ENCODE results near the gene BNIP1. TPM values are rescaled to one million over a fixed set of nuclear protein-coding genes. Genes with fewer than 3 reads are reported as not detected.
"Not testable (repeated sequence)": the region's sequence is repeated elsewhere in the genome, so short reads cannot be mapped to it uniquely, and the experiment has no call there.

The BNIP1 gene
- polyA plus RNA-seq: 10 to 100 TPM; 10.2 to 12.3 (median 12.1) TPM

GRCh38 chr5:173144200-173145176 is at the start of gene BNIP1:
Gene BNIP1 (plus strand): TSS chr5:173144531. CDS start chr5:173144546, 15 bp downstream.
- peak within 1 kb of the TSS; percentile 38 for H3K27ac ChIP-seq (ENCODE audit: low read depth, low read length)
- 1 to 2% (median 1%) methylated on average over 48 of the region's 48 CpGs for WGBS, 3 donors

DNA sequence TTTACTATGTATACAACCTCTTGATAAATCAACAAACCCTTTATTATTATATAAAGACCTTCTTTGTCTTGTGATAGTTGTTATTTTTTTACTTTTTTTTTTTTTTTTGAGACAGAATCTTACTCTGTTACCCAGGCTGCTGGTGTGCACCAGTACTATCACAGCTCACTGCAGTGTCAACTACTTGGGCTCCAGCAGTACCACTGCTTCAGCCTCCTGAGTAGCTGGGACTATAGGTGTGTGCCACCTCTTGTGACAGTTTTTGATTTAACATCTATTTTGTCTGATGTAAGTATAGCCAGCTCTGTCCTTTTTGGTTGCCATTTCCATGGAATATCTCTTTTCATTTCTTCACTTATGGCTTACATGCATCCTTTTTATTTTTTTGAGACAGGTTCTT is 45.5 kb upstream of the BNIP1 start:
- H3K27ac ChIP-seq (ENCODE audit: low read depth, low read length): no peak overlapping the region

GRCh38 chr5:173099461-173099860 is 44.9 kb upstream of the BNIP1 start:
- H3K27ac ChIP-seq (ENCODE audit: low read depth, low read length): no peak overlapping the region
- WGBS, 3 donors: 89 to 97% (median 94%) methylated on average over 1 of the region's 1 CpG

DNA sequence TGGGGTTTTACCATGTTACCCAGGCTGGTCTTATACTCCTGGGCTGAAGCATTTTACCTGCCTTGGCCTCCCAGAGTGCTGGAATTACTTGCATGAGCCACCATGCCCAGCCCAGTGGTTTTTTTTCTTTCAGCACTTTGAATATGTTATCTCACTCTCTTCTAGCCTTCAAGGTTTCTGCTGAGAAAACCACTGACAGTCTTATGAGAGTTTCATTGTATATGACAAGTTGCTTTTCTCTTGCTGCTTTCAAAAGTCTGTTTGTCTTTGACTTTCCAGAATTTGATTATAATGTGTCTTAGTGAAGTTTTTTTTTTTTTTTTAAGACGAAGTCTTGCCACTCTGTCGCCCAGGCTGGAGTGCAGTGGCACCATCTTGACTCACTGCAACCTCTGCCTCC is 43.1 kb upstream of the BNIP1 start:
- 93 to 100% (median 99%) methylated on average over 2 of the region's 2 CpGs for WGBS, 3 donors
- H3K27ac ChIP-seq (ENCODE audit: low read depth, low read length): no peak overlapping the region

GRCh38 chr5:173103411-173103810 is 40.9 kb upstream of the BNIP1 start:
- 71 to 84% (median 77%) methylated on average over 1 of the region's 1 CpG for WGBS, 3 donors
- no peak overlapping the region for H3K27ac ChIP-seq (ENCODE audit: low read depth, low read length)

GRCh38 chr5:173108914-173109313 is 35.4 kb upstream of the BNIP1 start:
- 53 to 72% (median 57%) methylated on average over 3 of the region's 3 CpGs for WGBS, 3 donors
- H3K27ac ChIP-seq (ENCODE audit: low read depth, low read length): no peak overlapping the region

DNA sequence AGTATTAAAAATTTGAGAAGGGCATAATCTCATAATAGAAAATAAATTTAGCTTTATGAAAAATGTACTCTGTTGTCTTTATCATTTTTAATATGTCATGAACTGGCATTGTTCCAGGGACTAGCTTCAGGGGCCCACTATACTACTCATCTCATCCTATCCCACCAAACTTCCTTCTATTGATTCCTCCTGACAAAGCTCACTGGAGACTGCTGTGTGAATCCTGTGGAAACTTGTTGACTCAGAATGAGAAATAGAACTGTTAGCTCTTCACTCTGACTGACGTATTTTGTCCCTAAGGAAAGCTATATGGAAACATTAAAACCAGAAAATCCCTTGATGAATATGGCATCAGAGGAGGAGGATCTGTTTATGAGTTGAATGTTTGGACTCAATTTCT is 29.8 kb upstream of the BNIP1 start:
- H3K27ac ChIP-seq (ENCODE audit: low read depth, low read length): no peak overlapping the region
- WGBS, 3 donors: 93 to 97% (median 94%) methylated on average over 1 of the region's 1 CpG

DNA sequence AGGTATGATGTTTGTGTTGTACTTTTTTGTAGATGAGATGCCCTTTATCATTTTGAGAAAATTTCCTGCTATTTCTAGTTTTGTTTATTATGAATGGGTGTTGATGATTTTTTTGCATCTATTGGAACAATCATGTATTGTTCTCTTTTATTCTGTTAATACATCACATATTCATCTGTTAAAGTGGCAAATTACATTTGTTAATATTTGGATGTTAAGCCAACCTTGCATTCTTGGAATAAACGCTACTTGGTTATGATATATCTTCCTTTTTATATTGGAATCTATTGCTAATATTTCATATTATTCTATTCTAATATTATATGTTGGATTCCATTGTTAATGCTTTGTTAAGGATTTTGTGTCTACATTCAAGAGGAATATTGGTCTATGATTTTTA is 24.6 kb upstream of the BNIP1 start:
- 95 to 99% (median 98%) methylated on average over 1 of the region's 1 CpG for WGBS, 3 donors
- no peak overlapping the region for H3K27ac ChIP-seq (ENCODE audit: low read depth, low read length)

GRCh38 chr5:173123416-173123815 is 20.9 kb upstream of the BNIP1 start:
- H3K27ac ChIP-seq (ENCODE audit: low read depth, low read length): no peak overlapping the region
- 78 to 84% (median 81%) methylated on average over 3 of the region's 3 CpGs for WGBS, 3 donors

DNA sequence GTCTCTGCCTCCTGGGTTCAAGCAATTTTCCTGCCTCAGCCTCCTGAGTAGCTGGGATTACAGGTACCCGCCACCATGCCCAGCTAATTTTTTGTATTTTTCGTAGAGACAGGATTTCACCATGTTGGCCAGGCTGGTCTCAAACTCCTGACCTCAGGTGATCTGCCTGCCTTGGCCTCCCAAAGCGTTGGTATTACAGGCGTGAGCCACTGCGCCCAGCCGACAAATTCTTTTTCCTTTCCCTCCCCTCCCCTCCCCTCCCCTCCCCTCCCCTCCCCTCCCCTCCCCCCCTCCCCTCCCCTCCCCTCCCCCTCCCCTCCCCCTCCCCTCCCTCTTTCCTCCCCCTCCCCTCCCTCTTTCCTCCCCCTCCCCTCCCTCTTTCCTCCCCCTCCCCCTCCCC is 12.2 kb upstream of the BNIP1 start:
- not testable (repeated sequence) for H3K27ac ChIP-seq (ENCODE audit: low read depth, low read length)
- 94 to 96% (median 95%) methylated on average over 5 to 6 of the region's 6 CpGs for WGBS, 3 donors

- WGBS, 3 donors: 89 to 95% (median 90%) methylated on average over 3 of the region's 3 CpGs
- no peak overlapping the region for H3K27ac ChIP-seq (ENCODE audit: low read depth, low read length)
These were observed 5.6 kb upstream of the BNIP1 start for GRCh38 chr5:173138707-173139106.

DNA sequence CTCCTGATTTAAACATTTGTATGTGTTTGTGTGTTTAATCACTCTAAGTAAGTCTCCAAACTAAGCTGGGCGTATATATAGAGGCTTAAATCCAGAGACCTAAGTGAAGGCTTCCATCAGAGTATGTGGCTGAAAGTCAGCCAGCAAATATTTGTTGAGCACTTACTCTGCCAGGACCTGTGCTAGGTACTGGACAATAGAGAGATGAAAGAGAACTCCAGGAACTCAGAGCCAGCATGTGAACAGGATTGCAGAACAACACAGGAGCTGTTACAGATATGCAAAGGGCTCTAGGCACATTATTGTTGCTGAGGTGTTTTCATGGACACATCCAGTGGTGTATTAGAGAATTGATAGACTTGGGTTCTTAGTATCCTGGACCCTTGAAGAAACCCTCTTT is 4.7 kb upstream of the BNIP1 start:
- no peak overlapping the region for H3K27ac ChIP-seq (ENCODE audit: low read depth, low read length)
- 43 to 96% (median 93%) methylated on average over 1 of the region's 1 CpG for WGBS, 3 donors

DNA sequence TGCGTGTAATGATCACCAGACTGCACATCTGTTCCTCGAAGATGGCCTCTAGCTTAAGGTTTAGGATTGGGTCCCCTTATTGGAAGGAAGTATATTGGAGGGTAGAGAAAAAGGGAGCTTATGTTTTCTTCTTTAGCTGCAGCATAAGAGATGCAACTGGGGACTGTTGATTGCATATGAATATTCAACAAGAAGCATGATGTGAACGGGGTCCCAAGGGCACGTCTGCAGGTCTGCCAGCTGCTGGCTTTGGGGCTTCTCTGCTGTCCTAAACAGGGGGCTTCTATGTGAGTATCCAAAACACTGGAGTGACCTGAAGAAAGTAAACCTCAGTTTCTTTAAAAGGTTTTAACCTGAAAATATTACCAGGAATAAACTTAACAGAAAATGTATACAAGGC is 3.6 kb upstream of the BNIP1 start:
- 63 to 68% (median 63%) methylated on average over 4 of the region's 4 CpGs for WGBS, 3 donors
- no peak overlapping the region for H3K27ac ChIP-seq (ENCODE audit: low read depth, low read length)

DNA sequence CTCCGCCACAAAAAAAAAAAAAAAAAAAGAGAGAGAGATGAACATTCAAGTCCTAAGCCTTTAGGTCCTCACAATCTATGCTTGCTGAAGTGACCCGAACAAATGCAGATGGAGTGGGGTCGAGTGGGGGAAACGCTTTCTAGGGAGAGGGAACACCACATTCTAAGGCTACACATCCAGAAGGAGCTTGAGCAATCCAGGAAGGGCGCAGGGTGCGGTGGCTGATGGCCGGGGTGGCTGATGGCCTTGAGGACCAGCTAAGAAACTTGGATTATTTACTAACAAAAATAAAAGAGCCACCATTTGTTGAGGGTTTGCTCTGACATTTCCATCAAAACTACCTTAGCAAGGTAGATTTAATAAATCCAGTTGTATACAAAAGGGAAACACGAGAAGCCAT is 764 bp upstream of the BNIP1 start:
- H3K27ac ChIP-seq (ENCODE audit: low read depth, low read length): no peak overlapping the region
- WGBS, 3 donors: 84 to 91% (median 89%) methylated on average over 8 of the region's 8 CpGs

DNA sequence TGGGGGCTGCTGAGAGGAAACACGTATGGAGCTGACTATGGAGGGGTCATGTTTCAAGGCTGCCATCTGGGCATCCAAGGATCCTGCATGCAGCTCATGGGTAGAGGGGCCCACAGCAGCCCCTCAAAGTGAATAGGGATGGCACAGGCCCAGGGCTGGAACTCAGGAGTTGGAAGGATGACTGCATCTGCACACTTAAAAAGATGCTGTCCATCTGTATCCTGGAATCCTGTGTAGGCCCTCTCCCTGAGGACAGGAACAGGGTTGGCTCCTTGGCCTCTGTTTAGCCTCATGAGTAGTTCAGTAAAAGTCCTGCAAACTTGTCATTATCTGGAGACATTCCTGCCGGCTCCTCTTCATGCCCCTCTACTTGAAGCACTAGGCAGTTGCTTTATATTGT is 4.0 kb downstream of the BNIP1 start:
- 67 to 89% (median 71%) methylated on average over 2 of the region's 2 CpGs for WGBS, 3 donors
- H3K27ac ChIP-seq (ENCODE audit: low read depth, low read length): no peak overlapping the region

GRCh38 chr5:173152547-173152946 is 8.2 kb downstream of the BNIP1 start:
- no peak overlapping the region for H3K27ac ChIP-seq (ENCODE audit: low read depth, low read length)
- WGBS, 3 donors: 94 to 96% (median 96%) methylated on average over 5 of the region's 5 CpGs

DNA sequence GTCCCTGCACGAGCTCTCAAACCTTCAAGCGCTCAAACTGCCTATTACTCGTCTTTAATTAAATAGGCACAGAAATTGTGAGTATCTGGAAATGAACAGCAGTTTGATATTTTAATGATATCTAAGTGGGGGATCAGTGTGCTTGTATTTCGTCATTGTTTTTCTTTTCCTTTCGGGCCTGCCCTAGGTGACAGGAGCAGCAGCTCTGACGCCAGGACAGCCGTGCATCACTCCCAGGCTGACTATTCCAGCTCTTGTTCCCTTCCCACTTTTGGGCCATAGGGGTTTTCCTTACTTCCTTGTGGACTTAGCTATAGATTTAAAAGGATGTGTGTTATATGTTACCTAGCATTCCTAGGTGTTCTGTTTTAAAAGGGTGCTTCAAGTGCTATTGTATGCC is 9.5 kb downstream of the BNIP1 start:
- no peak overlapping the region for H3K27ac ChIP-seq (ENCODE audit: low read depth, low read length)
- 93 to 94% (median 94%) methylated on average over 7 of the region's 7 CpGs for WGBS, 3 donors

GRCh38 chr5:173154619-173155018 is 10.3 kb downstream of the BNIP1 start:
- H3K27ac ChIP-seq (ENCODE audit: low read depth, low read length): not testable (repeated sequence)
- WGBS, 3 donors: 95 to 97% (median 96%) methylated on average over 5 of the region's 5 CpGs

- H3K27ac ChIP-seq (ENCODE audit: low read depth, low read length): no peak overlapping the region
- WGBS, 3 donors: 30 to 86% (median 71%) methylated on average over 2 of the region's 2 CpGs
These were observed 11.6 kb downstream of the BNIP1 start for GRCh38 chr5:173155912-173156311.

DNA sequence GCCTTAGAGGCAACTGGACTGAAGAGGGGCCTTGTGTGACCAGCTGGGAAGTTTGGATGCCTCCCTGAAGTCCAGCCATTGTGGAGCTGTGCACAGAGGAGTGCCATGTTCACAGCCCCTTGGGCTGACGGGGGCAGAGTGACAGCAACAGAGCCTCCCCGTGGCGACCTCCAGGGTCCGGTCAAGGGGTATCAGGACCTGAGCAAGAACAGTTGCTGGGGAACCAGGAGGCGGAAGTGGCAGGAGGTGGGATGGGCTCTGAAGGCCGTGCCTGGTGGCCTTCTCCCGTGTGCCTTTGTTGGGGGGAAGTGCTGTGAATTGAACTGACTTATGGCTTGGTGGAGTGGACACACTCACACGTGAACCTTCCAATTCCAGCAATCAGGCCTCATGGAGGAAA is 14.0 kb downstream of the BNIP1 start:
- WGBS, 3 donors: 76 to 93% (median 85%) methylated on average over 8 of the region's 8 CpGs
- no peak overlapping the region for H3K27ac ChIP-seq (ENCODE audit: low read depth, low read length)
